Liver (tissue), 9 donors: ENCODE measurements around the gene RTN1. TPM values are rescaled to one million over a fixed set of nuclear protein-coding genes. Genes with fewer than 3 reads are reported as not detected.

Experiments used
- DNase-seq: peaks from one replicate; pipeline ENCODE4 v3.0.0-alpha.2; 2017; ENCODE audit warnings: low spot score
- H3K27ac ChIP-seq, 2 donors: one replicate each; pipeline ENCODE4 v1.7.0; 2013; ENCODE audit warnings: inconsistent platforms in 2 of 2, low read length in 2 of 2, control low read depth in 1 of 2, low read depth in 1 of 2, mild to moderate bottlenecking in 1 of 2
- H3K27me3 ChIP-seq, 4 donors: one replicate each; pipeline versions ENCODE4 v1.6.1 to v1.7.0; 2013; ENCODE audit warnings: low read length in 3 of 4, inconsistent platforms in 1 of 4, mild to moderate bottlenecking in 1 of 4, moderate library complexity in 1 of 4; ENCODE audit not compliant: control insufficient read depth in 4 of 4, insufficient read depth in 4 of 4
- H3K36me3 ChIP-seq, 4 donors: one replicate each; pipeline versions ENCODE4 v1.6.1 to v1.7.0; 2013; ENCODE audit warnings: low read length in 3 of 4, mild to moderate bottlenecking in 3 of 4, low read depth in 1 of 4, moderate library complexity in 1 of 4; ENCODE audit not compliant: control insufficient read depth in 4 of 4, insufficient read depth in 3 of 4
- H3K4me1 ChIP-seq, 4 donors: one replicate each; pipeline versions ENCODE4 v1.6.1 to v1.7.0; 2013; ENCODE audit warnings: low read length in 3 of 4, mild to moderate bottlenecking in 3 of 4, moderate library complexity in 1 of 4; ENCODE audit not compliant: control insufficient read depth in 4 of 4, insufficient read depth in 4 of 4
- H3K4me3 ChIP-seq, 3 donors: one replicate each; pipeline versions ENCODE4 v1.6.1 to v1.7.0; 2013; ENCODE audit warnings: low read length in 3 of 3, control low read depth in 1 of 3, low read depth in 1 of 3, mild to moderate bottlenecking in 1 of 3
- H3K9ac ChIP-seq, 2 donors: one replicate each; pipeline ENCODE4 v1.7.0; 2013; ENCODE audit warnings: low read length in 2 of 2, mild to moderate bottlenecking in 2 of 2, moderate library complexity in 2 of 2, control low read depth in 1 of 2, low read depth in 1 of 2
- H3K9me3 ChIP-seq, 4 donors: one replicate each; pipeline versions ENCODE4 v1.6.1 to v1.7.0; 2013; ENCODE audit warnings: low read length in 3 of 4; ENCODE audit not compliant: control insufficient read depth in 4 of 4
- ATF3 ChIP-seq: IDR thresholded peaks from 2 replicates; pipeline ENCODE4 v1.6.1; 2016; ENCODE audit warnings: antibody characterized with exemption
- CTCF ChIP-seq: fragments of 150-350 bp; IDR thresholded peaks from 2 replicates; pipeline ENCODE4 v1.5.1; 2017; ENCODE audit warnings: improper control_type of control experiment, low read depth, low read length; ENCODE audit not compliant: missing input control
- EGR1 ChIP-seq, 2 donors: IDR thresholded peaks; 2 replicates each; pipeline ENCODE4 v1.6.1; 2016 to 2018; ENCODE audit warnings: antibody characterized with exemption in 2 of 2, low read depth in 2 of 2
- FOXA1 ChIP-seq: IDR thresholded peaks from 2 replicates; pipeline ENCODE4 v1.6.1; 2016; ENCODE audit warnings: antibody characterized with exemption
- FOXA2 ChIP-seq: IDR thresholded peaks from 2 replicates; pipeline ENCODE4 v1.6.1; 2016; ENCODE audit warnings: antibody characterized with exemption
- GABPA ChIP-seq, 2 donors: IDR thresholded peaks in 1 of 2; conservative IDR thresholded peaks in 1 of 2; 2 replicates each; pipeline ENCODE4 v1.6.1; 2016; ENCODE audit warnings: antibody characterized with exemption in 2 of 2, mild to moderate bottlenecking in 1 of 2, moderate library complexity in 1 of 2
- HNF4A ChIP-seq, 2 donors: conservative IDR thresholded peaks; 2 replicates each; pipeline ENCODE4 v1.6.1; 2016; ENCODE audit warnings: antibody characterized with exemption in 2 of 2, mild to moderate bottlenecking in 2 of 2
- HNF4G ChIP-seq: IDR thresholded peaks from 2 replicates; pipeline ENCODE4 v1.6.1; 2016; ENCODE audit warnings: antibody characterized with exemption
- JUND ChIP-seq, 2 donors: IDR thresholded peaks; 2 replicates each; pipeline ENCODE4 v1.6.1; 2016; ENCODE audit warnings: antibody characterized with exemption in 2 of 2
- MAX ChIP-seq: IDR thresholded peaks from 2 replicates; pipeline ENCODE4 v1.6.1; 2016; ENCODE audit warnings: antibody characterized with exemption
- NR2F2 ChIP-seq: IDR thresholded peaks from 2 replicates; pipeline ENCODE4 v1.6.1; 2016; ENCODE audit warnings: antibody characterized with exemption
- RAD21 ChIP-seq, 2 donors: IDR thresholded peaks; 2 replicates each; pipeline ENCODE4 v1.6.1; 2016; ENCODE audit warnings: antibody characterized with exemption in 2 of 2, mild to moderate bottlenecking in 2 of 2
- RXRA ChIP-seq, 2 donors: IDR thresholded peaks; 2 replicates each; pipeline ENCODE4 v1.6.1; 2017 to 2018; ENCODE audit warnings: antibody characterized with exemption in 2 of 2, mild to moderate bottlenecking in 1 of 2
- SP1 ChIP-seq: IDR thresholded peaks from 2 replicates; pipeline ENCODE4 v1.6.1; 2018; ENCODE audit warnings: antibody characterized with exemption, mild to moderate bottlenecking
- TAF1 ChIP-seq: conservative IDR thresholded peaks from 2 replicates; pipeline ENCODE4 v1.6.1; 2016; ENCODE audit warnings: antibody characterized with exemption, mild to moderate bottlenecking
- YY1 ChIP-seq: IDR thresholded peaks from 2 replicates; pipeline ENCODE4 v1.6.1; 2016; ENCODE audit warnings: antibody characterized with exemption, mild to moderate bottlenecking
- ZBTB33 ChIP-seq: IDR thresholded peaks from 2 replicates; pipeline ENCODE4 v1.6.1; 2016; ENCODE audit warnings: antibody characterized with exemption
- WGBS: extraction: QIAGEN DNeasy Blood & Tissue Kit; methylation state at CpG from one replicate; pipeline ENCODE4 v1.1.7; 2013; 5-methylcytosine and 5-hydroxymethylcytosine counted together
- polyA plus RNA-seq, 2 donors: library from polyadenylated mRNA; stranded (reverse) in 1 of 2; unstranded in 1 of 2; fragments of 200-250 nt in 1 of 2; fragments of >200 nt in 1 of 2; fragmentation: Nextera tagmentation in 1 of 2; extraction: Ambion mirVana in 1 of 2; gene quantifications; one replicate each; pipeline versions ENCODE4 v1.2.1 to v1.2.3, GENCODE V29; 2013 to 2015
- total RNA-seq, 2 donors: library from RNA; depleted of rRNA; stranded (reverse); fragments of >200 nt; gene quantifications; one replicate each; pipeline ENCODE4 v1.2.3, GENCODE V29; 2014
- donor health status: healthy.
- donor health status: healthy.
- donor health status: healthy.
- donor health status: healthy.
- donor health status: healthy.

The RTN1 gene
- total and polyA plus RNA-seq, 4 donors = 0.08 to 1.8 (median 0.37) TPM

GRCh38 chr14:59727073-59727661 lies 143.4 kb downstream of the RTN1 start:
- no peak for TF ChIP-seq GABPA (IDR thresholded peaks at IDR 0.05 in 1 of 2, conservative IDR thresholded peaks at IDR 0.05 in 1 of 2)
- no peak for TF ChIP-seq HNF4A (conservative IDR thresholded peaks at IDR 0.05)
- TF ChIP-seq NR2F2 = no peak
- 97% methylated on average over 53 of the region's 53 CpGs for WGBS
- H3K9me3 ChIP-seq = no peaks in the 10 kb centered on the region
- H3K27ac ChIP-seq = no peak overlapping the region
- no peaks in the 10 kb centered on the region for H3K27me3 ChIP-seq
- H3K36me3 ChIP-seq = no peaks in the 10 kb centered on the region
- no peak overlapping the region for H3K4me3 ChIP-seq
- DNase-seq = no peak
- H3K9ac ChIP-seq = no peak overlapping the region
- no peaks in the 10 kb centered on the region for H3K4me1 ChIP-seq

- no peak overlapping the region for H3K9ac ChIP-seq
- no peaks in the 10 kb centered on the region for H3K9me3 ChIP-seq
- H3K4me3 ChIP-seq = no peak overlapping the region
- 75% methylated on average over 2 of the region's 2 CpGs for WGBS
- H3K27ac ChIP-seq = no peak overlapping the region
- H3K36me3 ChIP-seq = no peaks in the 10 kb centered on the region
- no peak for DNase-seq
- peaks cover 0 to 10% (median 3%) of the 10 kb centered on the region in 4 donors for H3K4me1 ChIP-seq
- peaks cover 0 to 2% (median 0%) of the 10 kb centered on the region in 4 donors for H3K27me3 ChIP-seq
- TF ChIP-seq HNF4G = no peak
- TF ChIP-seq SP1 = no peak
- no peak for TF ChIP-seq NR2F2
- no peak for TF ChIP-seq HNF4A (conservative IDR thresholded peaks at IDR 0.05)
- TF ChIP-seq ZBTB33 = no peak
- TF ChIP-seq MAX = no peak
- TF ChIP-seq FOXA2 = no peak
- TF ChIP-seq RAD21 (IDR thresholded peaks at IDR 0.05) = no peak
- TF ChIP-seq ATF3 = no peak
- TF ChIP-seq GABPA (IDR thresholded peaks at IDR 0.05 in 1 of 2, conservative IDR thresholded peaks at IDR 0.05 in 1 of 2) = no peak
- no peak for TF ChIP-seq CTCF
- no peak for TF ChIP-seq TAF1
- TF ChIP-seq JUND (IDR thresholded peaks at IDR 0.05) = no peak
- TF ChIP-seq EGR1 (IDR thresholded peaks at IDR 0.05; ENCODE audit: low read depth in 2 of 2) = no peak
- no peak for TF ChIP-seq RXRA (IDR thresholded peaks at IDR 0.05)
- no peak for TF ChIP-seq YY1
- TF ChIP-seq FOXA1 = no peak
These were observed 159.5 kb downstream of the RTN1 start for GRCh38 chr14:59711080-59711479.
